SU-DHL-6 (cell line): ENCODE measurements around the gene GXYLT2.

ENCODE experiments used
- CTCF ChIP-seq: fragments of 200-600 bp; sonication (generic); IDR thresholded peaks from one replicate; pipeline ENCODE4 v1.5.1; 2017; ENCODE audit warnings: antibody characterized with exemption, mild to moderate bottlenecking, low read length, moderate library complexity; ENCODE audit not compliant: insufficient read depth, poor library complexity, severe bottlenecking
- EZH2phosphoT487 ChIP-seq: fragments of 200-600 bp; sonication (generic), shearing (Covaris generic); conservative IDR thresholded peaks from 2 replicates; pipeline ENCODE4 v1.6.1; 2018; ENCODE audit warnings: mild to moderate bottlenecking, antibody characterized with exemption, low read length, moderate library complexity, mixed read lengths

- TF ChIP-seq CTCF (no peak), EZH2phosphoT487 (no peak)
Measured at GRCh38 chr3:72848703-72849081, 39.2 kb upstream of the GXYLT2 start.
